Measurements from ENCODE around the gene FOXJ3. TPM values are rescaled to one million over a fixed set of nuclear protein-coding genes. Genes with fewer than 3 reads are reported as not detected.

The FOXJ3 gene
- polyA plus RNA-seq, 1 of the 3 experiments (the other 2 are of a cell fraction): 16.0 TPM

DNA sequence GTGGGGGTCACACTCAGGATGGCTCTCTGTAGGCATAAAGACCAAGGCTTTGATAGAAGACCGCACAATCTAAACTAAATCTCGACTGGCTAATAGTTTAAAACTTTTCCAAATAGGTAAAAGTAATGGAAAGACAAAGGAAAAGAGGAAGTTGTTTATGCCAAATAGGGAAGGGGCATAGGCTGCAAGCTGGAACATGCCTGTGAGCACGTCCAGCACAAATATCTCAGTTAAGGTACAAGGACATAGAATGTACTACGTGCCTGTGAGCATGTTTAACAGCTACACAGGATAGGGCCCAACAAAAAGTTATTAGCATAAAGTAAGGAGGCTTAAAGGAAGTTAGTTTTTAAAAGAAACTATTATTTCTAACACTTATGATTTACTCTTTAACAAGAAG lies 142.9 kb downstream of the FOXJ3 start:
- no peak overlapping the region for H2AFZ ChIP-seq (ENCODE audit: low read depth)
- H3K4me1 ChIP-seq (ENCODE audit: control insufficient read depth in 1 of 2, insufficient read depth in 2 of 2, low read depth in 1 of 2, low read length in 1 of 2): no peaks in the 10 kb centered on the region
- H4K20me1 ChIP-seq (ENCODE audit: insufficient read depth): no peaks in the 10 kb centered on the region
- H3K9me2 ChIP-seq: no peaks in the 10 kb centered on the region
- no peak overlapping the region for H3K9ac ChIP-seq
- no peak for TF ChIP-seq RFX5 (IDR thresholded peaks at IDR 0.05; ENCODE audit: low read length)
- no peak for TF ChIP-seq FOXM1 (IDR thresholded peaks at IDR 0.05; ENCODE audit: low read depth)
- TF ChIP-seq NRF1 (IDR thresholded peaks at IDR 0.05; ENCODE audit: low read depth, low read length): no peak
- TF ChIP-seq RCOR1 (IDR thresholded peaks at IDR 0.05; ENCODE audit: low read length): no peak
- H3F3A ChIP-seq (replicated peaks; ENCODE audit: insufficient read depth): peaks cover 15% of the 10 kb centered on the region
- no peak overlapping the region for H3K4me3 ChIP-seq (ENCODE audit: low read depth in 2 of 2, low read length in 1 of 2)
- H3K79me2 ChIP-seq (ENCODE audit: insufficient read depth): no peaks in the 10 kb centered on the region; the same call in 1 of the 2 replicates
- 99% methylated on average over 4 of the region's 4 CpGs for WGBS (ENCODE audit: low lambda C conversion rate)
- H3K36me3 ChIP-seq (replicated peaks in 1 of 2; ENCODE audit: control insufficient read depth in 1 of 2, insufficient read depth in 2 of 2, low read length in 1 of 2): peaks cover 68 to 72% of the 10 kb centered on the region in 2 experiments
- ChIA-PET POLR2A (no interaction called here), CTCF (interaction anchor here (1.3 to 1.7 kb wide), 2 partner anchors 13 to 19 kb away, joined by 5 to 9 read pairs; no protein-coding TSS in a partner anchor)
- H3K27ac ChIP-seq (ENCODE audit: low read depth in 2 of 2, low read length in 1 of 2): no peak overlapping the region
- no peaks in the 10 kb centered on the region for H3K27me3 ChIP-seq (ENCODE audit: insufficient read depth)
- no peak for DNase-seq
- H3K4me2 ChIP-seq: no peak overlapping the region
- no peaks in the 10 kb centered on the region for H3K9me3 ChIP-seq

GRCh38 chr1:42191319-42191718 lies 143.7 kb downstream of the FOXJ3 start:
- Histone ChIP-seq H3K4me1 (ENCODE audit: control insufficient read depth in 1 of 2, insufficient read depth in 2 of 2, low read depth in 1 of 2, low read length in 1 of 2) (no peaks in the 10 kb centered on the region), H3K4me3 (ENCODE audit: low read depth in 2 of 2, low read length in 1 of 2) (no peak overlapping the region), H3K27ac (ENCODE audit: low read depth in 2 of 2, low read length in 1 of 2) (no peak overlapping the region), H3K4me2 (no peak overlapping the region), H3K36me3 (replicated peaks in 1 of 2; ENCODE audit: control insufficient read depth in 1 of 2, insufficient read depth in 2 of 2, low read length in 1 of 2) (peaks cover 64 to 67% of the 10 kb centered on the region in 2 experiments), H3K27me3 (ENCODE audit: insufficient read depth) (no peaks in the 10 kb centered on the region), H2AFZ (ENCODE audit: low read depth) (no peak overlapping the region), H3K9me2 (no peaks in the 10 kb centered on the region), H4K20me1 (ENCODE audit: insufficient read depth) (no peaks in the 10 kb centered on the region), H3K79me2 (ENCODE audit: insufficient read depth) (no peaks in the 10 kb centered on the region; the same call in 1 of the 2 replicates), H3K9me3 (no peaks in the 10 kb centered on the region), H3F3A (replicated peaks; ENCODE audit: insufficient read depth) (peaks cover 16% of the 10 kb centered on the region), H3K9ac (no peak overlapping the region)
- ChIA-PET POLR2A (interaction anchor here (0.7 kb wide), 1 partner anchor 17 kb away, joined by 3 read pairs; no protein-coding TSS in a partner anchor), CTCF (interaction anchor here (1.7 kb wide), 1 partner anchor 18 kb away, joined by 9 read pairs; no protein-coding TSS in a partner anchor)
- TF ChIP-seq, protein P1, sequence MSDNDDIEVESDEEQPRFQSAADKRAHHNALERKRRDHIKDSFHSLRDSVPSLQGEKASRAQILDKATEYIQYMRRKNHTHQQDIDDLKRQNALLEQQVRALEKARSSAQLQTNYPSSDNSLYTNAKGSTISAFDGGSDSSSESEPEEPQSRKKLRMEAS (IDR thresholded peaks at IDR 0.05; ENCODE audit: low read depth): no peak
- TF ChIP-seq, protein P2, sequence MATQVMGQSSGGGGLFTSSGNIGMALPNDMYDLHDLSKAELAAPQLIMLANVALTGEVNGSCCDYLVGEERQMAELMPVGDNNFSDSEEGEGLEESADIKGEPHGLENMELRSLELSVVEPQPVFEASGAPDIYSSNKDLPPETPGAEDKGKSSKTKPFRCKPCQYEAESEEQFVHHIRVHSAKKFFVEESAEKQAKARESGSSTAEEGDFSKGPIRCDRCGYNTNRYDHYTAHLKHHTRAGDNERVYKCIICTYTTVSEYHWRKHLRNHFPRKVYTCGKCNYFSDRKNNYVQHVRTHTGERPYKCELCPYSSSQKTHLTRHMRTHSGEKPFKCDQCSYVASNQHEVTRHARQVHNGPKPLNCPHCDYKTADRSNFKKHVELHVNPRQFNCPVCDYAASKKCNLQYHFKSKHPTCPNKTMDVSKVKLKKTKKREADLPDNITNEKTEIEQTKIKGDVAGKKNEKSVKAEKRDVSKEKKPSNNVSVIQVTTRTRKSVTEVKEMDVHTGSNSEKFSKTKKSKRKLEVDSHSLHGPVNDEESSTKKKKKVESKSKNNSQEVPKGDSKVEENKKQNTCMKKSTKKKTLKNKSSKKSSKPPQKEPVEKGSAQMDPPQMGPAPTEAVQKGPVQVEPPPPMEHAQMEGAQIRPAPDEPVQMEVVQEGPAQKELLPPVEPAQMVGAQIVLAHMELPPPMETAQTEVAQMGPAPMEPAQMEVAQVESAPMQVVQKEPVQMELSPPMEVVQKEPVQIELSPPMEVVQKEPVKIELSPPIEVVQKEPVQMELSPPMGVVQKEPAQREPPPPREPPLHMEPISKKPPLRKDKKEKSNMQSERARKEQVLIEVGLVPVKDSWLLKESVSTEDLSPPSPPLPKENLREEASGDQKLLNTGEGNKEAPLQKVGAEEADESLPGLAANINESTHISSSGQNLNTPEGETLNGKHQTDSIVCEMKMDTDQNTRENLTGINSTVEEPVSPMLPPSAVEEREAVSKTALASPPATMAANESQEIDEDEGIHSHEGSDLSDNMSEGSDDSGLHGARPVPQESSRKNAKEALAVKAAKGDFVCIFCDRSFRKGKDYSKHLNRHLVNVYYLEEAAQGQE (IDR thresholded peaks at IDR 0.05; ENCODE audit: low read depth, low read length): no peak
- TF ChIP-seq RFX5 (IDR thresholded peaks at IDR 0.05; ENCODE audit: low read length) (no peak), TCF12 (IDR thresholded peaks at IDR 0.05) (no peak), RCOR1 (IDR thresholded peaks at IDR 0.05; ENCODE audit: low read length) (no peak), SMC3 (IDR thresholded peaks at IDR 0.05; ENCODE audit: low read depth, low read length) (no peak), GABPA (IDR thresholded peaks at IDR 0.05; ENCODE audit: low read depth) (no peak), FOXJ3 (CRISPR knock-in tag; IDR thresholded peaks at IDR 0.05) (no peak), JUND (IDR thresholded peaks at IDR 0.05) (no peak), FOXM1 (IDR thresholded peaks at IDR 0.05; ENCODE audit: low read depth) (no peak), EZH2phosphoT487 (IDR thresholded peaks at IDR 0.05; ENCODE audit: borderline replicate concordance, low read depth) (no peak)
- TF ChIP-seq, protein P3, sequence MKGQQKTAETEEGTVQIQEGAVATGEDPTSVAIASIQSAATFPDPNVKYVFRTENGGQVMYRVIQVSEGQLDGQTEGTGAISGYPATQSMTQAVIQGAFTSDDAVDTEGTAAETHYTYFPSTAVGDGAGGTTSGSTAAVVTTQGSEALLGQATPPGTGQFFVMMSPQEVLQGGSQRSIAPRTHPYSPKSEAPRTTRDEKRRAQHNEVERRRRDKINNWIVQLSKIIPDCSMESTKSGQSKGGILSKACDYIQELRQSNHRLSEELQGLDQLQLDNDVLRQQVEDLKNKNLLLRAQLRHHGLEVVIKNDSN (IDR thresholded peaks at IDR 0.05; ENCODE audit: borderline replicate concordance, low read depth): no peak
- TF ChIP-seq, protein P4, sequence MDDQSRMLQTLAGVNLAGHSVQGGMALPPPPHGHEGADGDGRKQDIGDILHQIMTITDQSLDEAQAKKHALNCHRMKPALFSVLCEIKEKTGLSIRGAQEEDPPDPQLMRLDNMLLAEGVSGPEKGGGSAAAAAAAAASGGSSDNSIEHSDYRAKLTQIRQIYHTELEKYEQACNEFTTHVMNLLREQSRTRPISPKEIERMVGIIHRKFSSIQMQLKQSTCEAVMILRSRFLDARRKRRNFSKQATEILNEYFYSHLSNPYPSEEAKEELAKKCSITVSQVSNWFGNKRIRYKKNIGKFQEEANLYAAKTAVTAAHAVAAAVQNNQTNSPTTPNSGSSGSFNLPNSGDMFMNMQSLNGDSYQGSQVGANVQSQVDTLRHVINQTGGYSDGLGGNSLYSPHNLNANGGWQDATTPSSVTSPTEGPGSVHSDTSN (IDR thresholded peaks at IDR 0.05): no peak
- no peak for DNase-seq
- WGBS (ENCODE audit: low lambda C conversion rate): 97% methylated on average over 8 of the region's 8 CpGs
